HG03045 (cell line): ENCODE measurements around the gene MPPED1.

Experiments
- ATAC-seq: cut with Tn5 transposase; IDR thresholded peaks from one replicate; pipeline ENCODE4 v1.9.1; 2021; ENCODE audit warnings: mild to moderate bottlenecking, moderate library complexity; ENCODE audit not compliant: unreplicated experiment

Gene MPPED1

DNA sequence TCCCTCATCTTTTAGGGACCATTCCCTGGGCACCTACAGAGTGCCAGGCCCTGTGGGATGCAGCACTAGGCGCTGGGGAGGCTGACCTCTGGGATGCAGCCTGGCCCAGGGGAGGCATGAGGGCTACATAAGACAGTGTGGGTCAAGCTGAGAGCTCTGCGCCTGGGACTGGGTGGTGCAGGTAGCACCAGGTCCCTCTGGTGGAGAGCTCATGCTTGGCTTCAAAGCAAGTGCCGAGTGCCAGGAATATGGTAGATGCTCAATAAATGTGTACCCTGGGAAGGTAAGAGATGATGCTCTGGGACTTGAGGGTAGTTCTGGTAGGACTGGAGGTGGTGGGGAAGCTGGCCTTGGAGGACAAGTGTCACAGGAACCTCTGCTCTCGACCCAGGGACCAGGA lies 2.0 kb upstream of the MPPED1 start:
- no peak for ATAC-seq

DNA sequence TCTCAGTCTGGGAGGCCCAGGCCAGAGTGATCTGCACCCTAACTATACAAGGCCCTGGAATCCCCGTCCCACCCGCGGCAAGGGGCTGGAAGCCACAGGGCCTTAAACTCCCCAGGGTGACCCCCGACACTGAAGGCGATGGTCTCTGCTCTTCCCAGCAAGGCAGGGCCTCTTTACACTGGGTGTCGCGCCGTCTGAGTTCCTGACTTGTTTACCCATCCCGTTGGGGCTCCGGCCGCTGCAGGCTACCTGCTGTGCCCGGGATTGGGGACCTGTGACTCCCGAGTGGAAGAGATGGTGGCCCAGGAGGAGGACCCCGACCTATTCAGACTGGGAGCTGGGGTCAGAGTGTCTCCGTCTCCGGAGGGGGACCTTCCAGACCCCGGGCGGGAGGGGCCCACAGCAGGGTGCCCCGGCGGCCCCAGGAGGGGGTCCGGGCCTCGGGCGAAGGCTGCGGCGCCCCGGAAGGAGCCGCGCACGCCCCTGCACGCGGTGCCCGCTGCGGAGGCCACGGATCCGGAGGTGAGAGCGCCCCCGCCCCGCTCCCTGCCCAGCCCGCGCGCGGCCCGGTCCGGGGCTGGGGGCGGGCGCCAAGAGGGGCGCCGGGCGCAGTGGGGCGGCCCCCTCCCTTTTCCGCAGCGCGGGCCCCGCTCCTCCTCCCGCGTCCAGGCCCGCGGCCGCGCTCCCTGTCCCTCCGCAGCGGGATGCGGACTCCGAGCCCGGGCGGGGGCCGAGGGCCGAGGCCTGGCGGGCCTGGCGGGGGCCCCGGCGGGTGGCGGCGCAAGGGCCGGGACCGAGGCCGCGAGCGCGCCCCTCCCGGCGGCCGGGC lies 560 bp upstream of the MPPED1 start:
- ATAC-seq, result no peak

DNA sequence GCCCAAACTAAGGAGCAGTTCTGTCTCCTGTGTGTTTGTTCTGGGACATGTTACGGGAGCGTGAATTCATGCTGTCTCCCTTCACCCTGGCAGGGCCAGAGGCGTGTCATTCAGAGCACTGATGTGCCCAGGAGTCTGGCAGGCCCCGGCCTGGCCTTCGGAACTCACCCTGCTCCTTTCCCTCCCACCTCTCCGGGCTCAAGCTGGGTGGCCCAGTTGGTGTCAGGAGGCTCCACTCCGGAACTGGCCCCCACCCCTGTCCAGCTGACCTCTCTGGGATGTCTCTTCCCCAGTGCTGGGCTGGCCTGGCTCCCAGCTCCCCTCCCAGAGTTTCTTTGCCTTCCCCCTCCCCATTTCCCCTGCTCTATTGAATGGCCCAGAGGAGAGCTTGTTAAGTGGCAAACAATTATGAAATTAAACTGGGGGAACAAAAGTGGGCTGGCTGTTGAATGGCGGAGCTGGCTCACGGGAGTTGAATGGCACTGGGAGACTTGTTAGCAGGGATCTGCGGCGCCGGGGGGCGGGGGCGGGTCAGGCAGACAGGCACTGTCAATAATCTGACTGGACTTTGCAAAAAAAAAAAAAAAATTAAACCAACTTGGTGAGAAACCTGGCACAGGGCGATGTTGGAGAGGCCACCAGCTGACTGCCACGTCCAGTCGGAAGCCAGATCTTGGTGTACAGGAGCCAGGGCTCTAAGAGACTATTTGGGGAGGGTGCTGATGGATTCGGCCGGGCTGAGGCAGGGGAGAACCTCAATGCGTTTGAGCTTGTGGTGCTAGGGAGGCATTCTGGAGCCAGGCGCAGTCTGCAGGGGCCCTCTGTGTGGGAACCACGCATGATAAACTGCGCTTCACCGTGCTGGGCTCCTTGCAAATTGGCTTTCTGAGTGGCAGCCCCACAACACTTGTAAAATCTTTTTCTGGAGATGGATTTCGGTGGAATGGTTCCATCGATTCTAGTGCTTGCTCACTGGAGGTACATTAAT lies 1.3 kb downstream of the MPPED1 start:
- ATAC-seq, result no peak

DNA sequence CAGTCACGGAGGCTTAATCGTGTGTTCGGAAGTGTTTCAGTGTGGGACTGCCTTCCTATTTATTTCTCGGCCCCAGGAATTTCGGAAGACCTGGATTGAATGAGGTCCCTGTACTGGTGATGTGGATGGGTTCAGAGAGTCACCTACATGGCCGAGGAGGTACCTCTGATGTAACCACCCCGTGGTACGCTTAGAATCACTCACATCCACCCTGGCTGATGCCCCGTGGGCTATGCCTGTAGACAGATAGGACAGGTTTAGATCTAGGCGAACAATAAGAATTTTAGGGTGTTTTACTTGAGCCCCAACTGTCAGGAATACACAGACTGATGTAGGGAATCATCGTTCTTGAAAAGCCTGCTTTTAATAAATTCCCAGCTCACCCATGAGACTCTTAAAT lies 2.0 kb downstream of the MPPED1 start:
- no peak for ATAC-seq

DNA sequence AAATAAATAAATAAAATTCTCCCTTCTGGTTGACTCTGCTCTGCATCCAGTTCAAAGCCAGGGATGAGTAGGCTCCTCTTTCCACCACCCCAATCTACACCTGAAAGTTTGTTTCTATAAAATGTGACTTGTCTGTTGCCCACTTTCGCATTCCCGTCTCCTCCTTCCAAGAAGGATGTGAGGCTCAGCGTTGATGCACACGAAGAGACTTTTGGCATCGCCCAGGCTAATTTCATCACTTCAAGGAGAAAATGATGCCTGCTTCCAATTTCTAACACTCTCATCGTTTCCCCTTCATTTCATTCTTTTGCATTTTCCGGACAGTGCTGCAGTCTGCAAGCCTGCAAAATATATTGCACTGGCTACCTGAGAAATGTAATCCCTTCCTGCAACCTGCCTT lies 3.9 kb downstream of the MPPED1 start:
- ATAC-seq, result no peak

DNA sequence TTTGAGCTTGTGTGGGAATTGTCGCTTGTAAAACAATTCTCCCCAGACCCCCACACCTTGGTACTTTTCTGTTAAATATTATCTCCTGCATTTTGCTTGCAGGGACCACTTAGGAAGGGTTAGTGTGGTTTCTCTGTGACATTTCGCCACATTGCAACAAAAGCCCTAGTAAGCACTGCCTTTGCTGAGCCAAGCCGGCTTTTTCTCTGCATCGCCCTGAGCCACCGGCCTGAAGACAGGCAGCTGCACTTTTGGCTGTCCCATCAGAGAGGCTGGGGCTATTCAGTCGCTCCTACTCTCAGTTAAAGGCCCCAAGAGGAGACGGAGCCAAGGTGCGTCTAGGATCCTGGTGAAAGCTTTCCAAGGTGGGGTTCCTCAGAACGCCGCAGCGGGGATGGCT lies 5.7 kb downstream of the MPPED1 start:
- no peak for ATAC-seq

DNA sequence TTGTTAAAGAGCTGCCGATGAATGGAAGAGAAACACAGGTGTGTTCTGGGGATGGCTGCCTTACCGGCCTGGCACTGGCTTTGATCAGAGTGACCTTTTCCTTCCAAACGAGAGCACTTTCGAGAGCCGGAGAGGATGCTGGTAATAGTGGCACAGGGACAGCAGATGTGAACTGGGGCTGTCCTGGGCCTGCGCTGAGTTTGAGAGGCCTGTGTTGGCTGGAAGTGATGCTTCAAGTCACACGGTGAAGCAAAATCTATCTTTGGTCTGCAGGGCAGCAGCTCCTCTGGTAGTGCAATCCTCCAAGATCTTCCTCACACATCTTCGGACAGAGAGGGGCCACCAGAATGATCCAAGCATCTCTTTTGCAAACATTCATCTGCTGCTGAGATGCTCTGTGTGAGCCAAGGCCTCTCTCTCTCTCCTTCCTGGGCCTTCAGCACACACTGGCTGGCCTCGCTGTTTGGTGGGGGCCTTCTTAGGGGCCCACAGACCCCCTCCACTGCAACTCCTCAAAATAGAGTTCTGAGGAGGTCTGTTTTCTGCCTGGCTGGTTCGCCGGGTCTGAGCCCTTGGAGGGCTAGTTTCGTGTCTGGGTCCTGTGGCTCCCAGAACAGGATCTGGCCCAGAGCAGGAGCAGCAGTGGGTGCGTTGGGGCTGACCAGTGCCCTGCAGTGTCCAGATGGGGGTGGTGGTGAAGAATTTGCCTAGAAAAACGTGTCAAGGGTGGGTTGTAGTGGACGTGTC lies 6.4 kb downstream of the MPPED1 start:
- ATAC-seq, result no peak

DNA sequence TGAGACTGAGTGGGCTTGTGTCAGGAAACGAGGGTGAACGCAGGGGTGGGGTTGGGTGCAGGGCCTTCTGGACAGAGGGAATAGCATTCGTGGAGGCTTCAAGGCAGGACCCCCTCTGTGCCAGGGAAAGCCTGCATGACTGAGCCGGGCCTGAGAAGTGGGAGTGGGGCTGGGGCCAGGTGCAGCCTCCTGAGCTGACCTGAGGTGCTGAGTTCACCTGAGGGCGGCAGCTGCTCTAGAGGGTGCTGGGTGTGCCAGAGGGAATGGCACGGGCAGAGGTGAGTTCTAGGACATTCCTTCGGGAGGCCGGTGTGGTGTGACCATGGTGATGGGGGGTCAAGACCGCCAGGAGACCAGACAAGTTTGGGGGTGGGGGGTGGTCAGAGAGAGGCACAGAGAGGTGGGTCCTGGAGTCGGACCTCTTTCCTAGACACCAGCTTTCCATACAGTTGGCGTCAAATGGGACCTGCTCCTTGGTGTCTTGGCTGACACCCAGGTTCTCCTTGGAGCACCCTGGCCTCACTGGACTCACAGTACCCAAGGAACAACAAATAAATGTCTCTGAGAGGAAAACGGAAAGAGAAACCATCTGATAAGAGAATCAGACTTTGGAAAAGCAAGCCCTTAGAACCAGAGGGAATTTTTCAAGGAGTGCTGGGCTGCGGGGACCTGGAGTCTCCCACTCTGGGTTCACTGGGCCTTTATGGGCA lies 7.7 kb downstream of the MPPED1 start:
- ATAC-seq, result no peak

DNA sequence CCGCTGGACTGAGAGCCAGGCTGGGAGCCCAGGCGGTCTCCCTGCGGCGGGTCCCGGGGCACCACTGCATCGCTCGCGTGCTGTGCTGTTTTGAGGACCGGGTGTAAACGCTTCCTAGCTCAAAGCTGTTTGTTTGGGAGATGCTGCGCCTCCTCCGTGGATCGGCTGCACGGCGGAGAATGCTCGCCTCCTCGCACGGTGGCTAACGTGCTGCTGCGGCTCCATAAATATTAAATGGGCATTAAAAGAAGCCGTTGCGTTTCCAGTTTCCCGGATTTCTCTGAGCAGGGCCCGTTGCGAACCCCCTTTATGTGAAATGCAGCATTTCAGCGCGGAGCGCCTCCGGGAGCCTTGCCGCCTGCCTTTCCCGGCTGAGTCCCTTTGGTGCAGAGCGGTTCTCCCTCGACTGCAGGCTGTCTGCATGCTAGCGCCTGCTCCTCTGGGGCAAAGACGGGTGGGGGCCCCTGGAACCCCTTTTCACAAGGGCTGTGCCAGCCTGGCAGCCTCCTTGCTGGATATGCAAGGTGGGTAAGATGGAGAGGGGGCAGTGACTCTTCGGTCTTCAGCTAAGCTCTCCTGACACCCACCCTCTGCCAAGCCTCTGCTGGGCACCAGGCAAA lies 9.3 kb downstream of the MPPED1 start:
- no peak for ATAC-seq

DNA sequence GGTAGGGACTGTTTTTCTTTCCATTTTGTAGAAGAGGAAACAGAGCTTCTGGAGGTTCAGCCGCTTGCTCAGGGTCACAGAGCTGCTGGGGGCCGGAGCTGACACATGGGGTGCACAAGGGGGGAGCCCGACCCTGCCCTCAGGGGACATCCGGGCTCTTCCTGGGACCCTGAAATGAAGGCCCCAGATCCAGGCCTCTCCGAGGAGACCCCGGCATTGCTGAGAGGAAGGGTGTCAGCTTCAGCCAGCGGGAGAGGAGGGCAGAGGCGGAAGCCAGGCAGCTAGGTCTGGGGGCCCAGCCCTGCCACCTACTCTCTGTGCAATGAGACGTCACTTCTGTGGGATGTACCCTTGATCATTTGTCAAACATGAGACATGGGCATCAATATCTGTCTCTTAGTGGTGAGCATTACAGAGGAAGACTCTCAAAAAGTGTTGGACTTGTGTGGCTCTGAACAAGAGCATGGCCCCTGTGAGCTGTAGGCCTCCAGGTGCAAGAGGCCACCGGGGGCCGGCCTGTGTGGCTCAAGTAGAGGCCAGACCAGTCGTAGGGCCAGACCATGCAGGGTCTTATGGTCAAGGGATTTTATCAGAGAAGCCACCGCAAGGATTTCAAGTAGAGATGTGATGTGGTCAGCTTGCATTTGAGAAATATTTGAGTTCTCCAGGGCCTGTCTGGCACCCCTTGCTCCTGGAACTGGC lies 10.3 kb downstream of the MPPED1 start:
- no peak for ATAC-seq

DNA sequence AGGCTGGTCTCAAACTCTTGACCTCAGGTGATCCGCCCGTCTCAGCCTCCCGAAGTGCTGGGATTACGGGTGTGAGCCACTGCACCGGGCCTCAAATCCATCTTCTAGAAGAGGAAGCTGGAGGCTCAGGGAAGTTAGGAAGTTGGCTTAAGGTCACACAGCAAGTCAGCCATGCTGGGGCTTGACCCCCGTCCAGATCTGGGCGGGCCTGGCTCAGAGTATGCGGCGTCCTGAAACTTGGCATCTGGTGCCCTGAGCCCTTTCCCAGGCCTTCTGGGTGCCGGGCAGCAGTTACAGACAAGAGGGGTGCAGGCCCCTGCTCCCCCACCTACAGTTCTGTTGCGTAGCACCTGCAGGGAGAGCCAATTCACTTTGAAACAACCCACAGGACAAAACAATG lies 11.2 kb downstream of the MPPED1 start:
- no peak for ATAC-seq

DNA sequence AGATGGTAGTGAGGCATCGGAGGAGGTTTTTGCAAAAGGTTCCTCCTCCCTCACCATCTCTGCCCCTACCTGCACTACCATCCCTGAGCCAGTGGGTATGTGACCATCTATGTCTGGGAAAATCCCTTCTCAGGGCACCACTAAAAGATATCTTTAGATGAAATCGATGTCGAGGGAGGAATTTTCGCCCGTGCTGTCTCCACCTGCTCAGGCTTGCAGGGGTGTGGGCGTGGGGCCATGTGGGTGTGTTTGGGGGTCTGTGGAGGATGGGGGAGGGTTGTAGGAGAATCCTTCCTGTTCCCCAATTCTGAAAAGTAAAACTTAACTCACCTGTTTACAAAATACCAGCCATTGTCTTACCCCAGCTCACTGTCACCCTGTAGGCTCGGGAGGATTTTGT lies 12.4 kb downstream of the MPPED1 start:
- no peak for ATAC-seq

DNA sequence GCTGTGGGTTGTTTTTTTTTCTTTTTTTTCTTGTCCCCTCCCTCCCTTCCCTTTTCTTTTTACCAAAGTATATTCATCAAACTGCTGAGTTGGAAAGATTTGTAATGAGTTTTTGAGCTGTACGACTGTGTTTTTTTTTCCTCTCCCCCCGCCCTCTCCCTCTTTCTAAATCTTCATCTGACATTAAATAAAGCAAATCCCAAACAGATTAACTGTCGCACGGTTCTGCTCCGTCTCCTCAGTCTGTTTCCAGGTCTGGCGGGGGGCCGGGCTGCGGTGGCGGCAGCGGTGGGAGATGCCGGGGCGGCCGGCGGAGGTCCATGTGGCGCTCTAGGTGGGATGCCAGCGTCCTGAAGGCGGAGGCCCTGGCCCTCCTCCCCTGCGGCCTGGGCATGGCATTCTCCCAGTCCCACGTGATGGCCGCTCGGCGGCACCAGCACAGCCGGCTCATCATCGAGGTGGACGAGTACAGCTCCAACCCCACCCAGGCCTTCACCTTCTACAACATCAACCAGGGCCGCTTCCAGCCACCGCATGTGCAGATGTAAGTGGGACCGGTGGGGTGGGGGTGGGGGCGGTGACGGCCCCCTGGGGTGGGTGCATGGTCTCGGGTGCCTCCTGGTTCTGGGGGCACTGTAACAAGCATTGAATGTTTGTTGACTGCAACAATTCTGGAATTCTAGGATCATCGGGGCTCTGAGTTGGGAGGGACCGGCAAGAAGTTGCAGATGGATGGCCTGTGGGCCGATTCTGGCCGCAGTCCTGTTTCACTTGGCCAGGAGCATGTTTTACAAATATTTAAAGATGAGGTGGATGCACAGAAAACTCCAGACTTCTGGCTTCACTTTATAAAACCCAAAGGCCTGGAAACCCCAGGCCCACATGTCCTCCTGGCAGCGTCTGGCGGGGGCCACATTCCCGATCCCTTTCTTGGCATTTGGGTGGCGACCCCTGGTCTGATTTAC lies 13.1 kb downstream of the MPPED1 start:
- no peak for ATAC-seq

DNA sequence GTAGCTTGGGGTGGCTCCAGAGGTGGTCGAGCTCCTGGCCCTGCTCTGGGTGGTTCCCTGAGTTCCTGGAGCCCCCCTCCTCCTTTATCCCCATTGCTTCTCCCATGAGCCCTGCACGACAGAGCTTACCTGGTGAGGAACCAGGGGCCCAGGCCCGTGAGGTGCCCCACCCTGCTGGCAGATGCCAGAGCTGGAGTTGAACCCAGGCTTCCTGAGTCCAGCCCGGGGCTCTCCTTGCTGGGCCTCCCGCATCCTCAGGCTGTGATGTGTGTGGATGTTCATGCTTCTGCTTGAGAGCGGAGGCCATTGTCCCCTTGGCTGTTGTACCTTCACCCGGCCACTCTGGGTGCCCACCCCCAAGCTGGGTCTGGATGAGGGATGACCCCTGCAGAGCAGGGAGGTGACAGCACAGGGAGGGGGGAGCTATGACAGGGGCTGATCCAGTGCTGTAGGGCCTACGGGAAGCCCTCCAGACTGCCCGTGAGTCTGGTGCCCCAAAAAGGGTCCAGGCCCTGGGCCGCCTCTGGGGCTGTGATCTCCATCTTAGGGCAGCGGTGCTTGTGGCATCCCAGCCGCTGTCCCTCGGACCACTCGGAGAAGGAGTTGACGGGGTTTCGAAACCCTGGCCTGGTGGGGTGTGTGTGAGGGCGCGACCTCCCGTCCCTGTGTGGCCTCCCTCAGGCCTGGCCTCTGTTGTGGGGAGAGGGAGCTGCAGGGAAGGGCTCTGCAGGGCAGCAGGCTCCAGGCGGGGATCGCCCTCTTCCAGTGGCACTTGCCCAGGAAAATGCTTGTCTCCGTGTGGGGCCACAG lies 14.4 kb downstream of the MPPED1 start:
- no peak for ATAC-seq

DNA sequence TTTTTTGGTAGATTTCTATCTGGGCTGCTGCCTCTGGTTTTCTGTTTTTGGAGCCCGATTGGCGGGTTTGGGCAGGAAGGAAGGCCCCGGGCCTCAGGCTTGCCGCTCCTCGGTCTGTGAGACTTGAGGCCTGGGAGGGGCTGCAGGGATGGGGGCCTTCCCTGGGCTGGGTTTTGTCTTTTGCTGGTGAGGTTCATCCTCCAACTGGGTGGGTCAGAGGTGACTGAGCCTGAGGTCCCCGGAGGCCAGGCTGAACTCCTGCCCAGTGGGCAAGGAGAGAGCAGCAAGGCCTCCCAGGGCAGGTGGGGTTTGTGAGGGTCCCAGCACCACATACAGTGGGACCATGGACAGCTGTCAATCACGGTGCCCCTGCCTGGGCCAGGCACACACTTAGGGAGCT lies 15.0 kb downstream of the MPPED1 start:
- no peak for ATAC-seq

DNA sequence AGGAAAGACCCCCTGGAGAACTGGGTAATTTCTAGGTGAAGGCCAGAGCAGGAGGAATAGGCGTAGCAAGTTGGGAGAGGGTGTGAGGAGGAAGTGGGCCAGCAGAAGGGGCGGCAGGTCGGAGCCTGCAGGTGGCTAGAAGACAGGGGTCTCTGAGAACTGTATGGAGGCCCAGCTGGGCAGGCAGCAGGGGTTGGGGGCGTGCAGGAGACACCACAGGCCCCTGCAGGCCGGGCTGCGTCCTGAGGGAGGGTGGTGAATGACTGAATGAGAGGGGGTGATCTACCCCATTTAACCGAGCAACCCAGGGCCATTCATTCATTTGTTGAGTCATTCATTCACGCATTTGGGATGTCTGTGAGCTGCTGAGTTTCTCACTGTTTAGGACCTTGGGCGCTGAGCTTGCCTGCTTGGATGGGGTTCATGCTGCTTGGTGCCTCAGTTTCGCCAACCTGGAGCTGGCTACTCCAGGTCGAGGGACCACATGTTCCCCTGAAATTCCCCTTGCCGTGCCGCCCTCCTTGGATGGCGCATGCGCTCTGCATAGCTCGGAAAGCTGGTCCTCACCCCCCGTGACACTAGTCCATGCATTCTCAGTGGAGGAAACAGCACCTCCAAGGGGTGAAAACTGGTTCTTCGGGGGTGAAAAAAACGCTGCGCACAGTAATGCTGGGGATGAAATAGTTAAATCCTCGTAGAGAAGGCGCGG lies 15.6 kb downstream of the MPPED1 start:
- ATAC-seq, result no peak

DNA sequence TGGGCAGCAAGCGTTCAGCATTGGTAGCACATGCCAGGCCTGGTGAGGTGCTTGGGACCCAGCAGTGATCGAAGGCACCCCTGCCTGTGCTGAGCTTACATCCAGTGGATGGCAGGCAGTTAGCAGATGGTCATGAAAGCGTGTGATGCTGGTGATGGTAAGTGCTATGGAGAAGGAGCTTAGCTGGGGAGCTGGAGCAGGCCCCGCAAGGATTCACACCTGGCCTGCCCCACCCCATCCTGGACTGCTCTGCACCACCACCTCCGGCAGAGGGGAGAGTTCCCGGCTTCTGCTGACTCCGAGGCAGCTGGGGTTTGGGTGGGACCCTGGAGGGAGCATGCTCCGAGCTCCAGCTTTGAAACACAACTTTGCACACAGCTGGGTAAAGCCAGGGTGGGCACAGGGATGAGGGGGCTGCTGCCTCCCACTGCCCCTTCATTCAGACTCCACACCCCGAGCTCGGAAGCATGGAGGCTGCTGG lies 16.2 kb downstream of the MPPED1 start:
- no peak for ATAC-seq
